Small intestine (tissue), 7 donors: ENCODE measurements around the gene MEGF11. TPM values are rescaled to one million over a fixed set of nuclear protein-coding genes. Genes with fewer than 3 reads are reported as not detected.

Experiments
- DNase-seq, 2 donors: peaks; one replicate each; pipeline versions ENCODE4 v3.0.0 to v3.0.0-alpha.2; 2013
- FAIRE-seq: peaks from 2 replicates; lab custom pipeline; 2012; peaks lifted over from hg19 to GRCh38; lab: Jason Lieb, UNC
- H3K27ac ChIP-seq, 3 donors: one replicate each; pipeline ENCODE4 v1.5.1; 2013; ENCODE audit warnings: low read length in 2 of 3, mild to moderate bottlenecking in 2 of 3, control low read depth in 1 of 3, inconsistent platforms in 1 of 3, low read depth in 1 of 3, moderate library complexity in 1 of 3
- H3K27me3 ChIP-seq, 3 donors: one replicate each; pipeline ENCODE4 v1.6.1; 2013; ENCODE audit warnings: low read length in 3 of 3, inconsistent platforms in 1 of 3; ENCODE audit not compliant: control insufficient read depth in 3 of 3, insufficient read depth in 3 of 3
- H3K36me3 ChIP-seq, 3 donors: one replicate each; pipeline ENCODE4 v1.6.1; 2013; ENCODE audit warnings: low read length in 3 of 3, inconsistent platforms in 1 of 3, low read depth in 1 of 3, mild to moderate bottlenecking in 1 of 3, moderate library complexity in 1 of 3; ENCODE audit not compliant: control insufficient read depth in 3 of 3, insufficient read depth in 2 of 3
- H3K4me1 ChIP-seq, 3 donors: one replicate each; pipeline ENCODE4 v1.6.1; 2013; ENCODE audit warnings: low read length in 2 of 3, inconsistent platforms in 1 of 3, low read depth in 1 of 3, mild to moderate bottlenecking in 1 of 3, moderate library complexity in 1 of 3; ENCODE audit not compliant: control insufficient read depth in 3 of 3, insufficient read depth in 2 of 3
- H3K4me3 ChIP-seq, 3 donors: one replicate each; pipeline ENCODE4 v1.5.1; 2013; ENCODE audit warnings: low read length in 3 of 3, control low read depth in 1 of 3, inconsistent platforms in 1 of 3, low read depth in 1 of 3, mild to moderate bottlenecking in 1 of 3, moderate library complexity in 1 of 3
- H3K9me3 ChIP-seq, 2 donors: one replicate each; pipeline ENCODE4 v1.6.1; 2013; ENCODE audit warnings: low read depth in 1 of 2, low read length in 1 of 2; ENCODE audit not compliant: control insufficient read depth in 2 of 2, insufficient read depth in 1 of 2
- whole genome bisulfite sequencing, 3 donors: extraction: QIAGEN DNeasy Blood & Tissue Kit; methylation state at CpG; one replicate each; pipeline ENCODE4 v1.1.7; 2013; 5-methylcytosine and 5-hydroxymethylcytosine counted together
- polyA plus RNA-seq, 4 donors: library from polyadenylated mRNA; stranded (reverse) in 3 of 4; unstranded in 1 of 4; fragments of 200-250 nt in 3 of 4; fragments of 120-200 nt in 1 of 4; gene quantifications; one replicate each; pipeline versions ENCODE4 v1.2.1 to v1.2.3, GENCODE V29; 2013
- donor health status: healthy with polysubstance abuse.
- donor health status: control.
- donor health status: control.
- donor health status: Bipolar disorder and iron deficiency.
- donor health status: healthy.

MEGF11 gene
- polyA plus RNA-seq, 4 donors: 0.24 to 0.41 TPM; not detected in 2

DNA sequence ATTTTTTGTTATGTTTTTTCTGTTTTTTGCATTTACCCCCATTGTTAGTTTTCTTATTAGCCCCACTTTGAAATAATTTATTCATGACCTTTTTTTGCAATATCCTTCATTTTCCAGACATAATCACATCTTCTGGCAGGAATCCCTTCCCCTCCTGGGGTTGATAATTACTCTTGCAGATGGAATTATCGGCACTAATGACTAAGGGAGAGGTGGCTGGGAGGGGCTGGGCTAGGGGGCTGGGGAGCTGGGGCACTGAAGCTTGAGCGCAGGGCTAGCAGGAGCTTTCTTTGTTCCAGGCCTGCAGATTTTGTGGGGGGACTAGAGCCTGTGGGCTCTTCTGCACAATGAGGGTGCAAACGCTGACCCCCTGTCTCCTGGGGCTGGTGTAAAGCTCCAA is 306.5 kb downstream of the MEGF11 start:
- no peaks in the 10 kb centered on the region for H3K36me3 ChIP-seq
- FAIRE-seq: no peak
- 80 to 83% (median 80%) methylated on average over 3 of the region's 3 CpGs for WGBS, 3 donors

GRCh38 chr15:65945616-65946015 is 307.9 kb downstream of the MEGF11 start:
- WGBS, 3 donors: 81 to 90% (median 85%) methylated on average over 6 of the region's 6 CpGs
- Histone ChIP-seq H3K4me3 (no peak overlapping the region), H3K9me3 (no peaks in the 10 kb centered on the region), H3K36me3 (no peaks in the 10 kb centered on the region), H3K4me1 (no peaks in the 10 kb centered on the region), H3K27ac (no peak overlapping the region), H3K27me3 (no peaks in the 10 kb centered on the region)
- DNase-seq (no peak), FAIRE-seq (no peak)

More for the DNA sequence above, 306.5 kb downstream of the MEGF11 start:
- no peaks in the 10 kb centered on the region for H3K9me3 ChIP-seq
- no peak for DNase-seq
- no peaks in the 10 kb centered on the region for H3K4me1 ChIP-seq
- no peaks in the 10 kb centered on the region for H3K27me3 ChIP-seq
- no peak overlapping the region for H3K27ac ChIP-seq
- no peak overlapping the region for H3K4me3 ChIP-seq

- Histone ChIP-seq H3K4me3 (no peak overlapping the region), H3K4me1 (no peaks in the 10 kb centered on the region), H3K9me3 (no peaks in the 10 kb centered on the region), H3K27ac (no peak overlapping the region), H3K36me3 (no peaks in the 10 kb centered on the region), H3K27me3 (no peaks in the 10 kb centered on the region)
- 70 to 75% (median 71%) methylated on average over 3 of the region's 3 CpGs for WGBS, 3 donors
- FAIRE-seq (no peak), DNase-seq (no peak)
These were observed 309.1 kb downstream of the MEGF11 start for GRCh38 chr15:65944404-65944803.

GRCh38 chr15:65942436-65942835 is 311.1 kb downstream of the MEGF11 start:
- Histone ChIP-seq H3K4me1 (no peaks in the 10 kb centered on the region), H3K27ac (no peak overlapping the region), H3K36me3 (no peaks in the 10 kb centered on the region), H3K9me3 (no peaks in the 10 kb centered on the region), H3K4me3 (no peak overlapping the region), H3K27me3 (no peaks in the 10 kb centered on the region)
- no peak for DNase-seq
- FAIRE-seq: no peak
- 77 to 80% (median 80%) methylated on average over 4 of the region's 4 CpGs for WGBS, 3 donors

DNA sequence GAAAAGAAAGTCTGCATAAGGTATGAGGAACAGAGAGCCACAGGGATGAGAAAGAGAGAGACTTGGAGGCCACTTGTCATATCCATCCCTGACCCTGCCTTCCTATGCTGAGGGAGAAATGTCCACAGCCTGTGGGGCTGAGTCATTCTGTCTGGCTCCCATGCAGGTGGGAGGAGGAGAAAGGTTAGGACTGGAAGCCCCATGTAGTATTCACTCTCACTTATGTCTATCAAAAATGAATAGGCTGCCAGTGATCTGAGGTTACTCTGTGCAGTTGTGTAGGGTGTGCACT is 313.0 kb downstream of the MEGF11 start:
- Histone ChIP-seq H3K27me3 (no peaks in the 10 kb centered on the region), H3K4me3 (no peak overlapping the region), H3K9me3 (no peaks in the 10 kb centered on the region), H3K36me3 (no peaks in the 10 kb centered on the region), H3K4me1 (no peaks in the 10 kb centered on the region), H3K27ac (no peak overlapping the region)
- no peak for DNase-seq
- no peak for FAIRE-seq

GRCh38 chr15:65939901-65940617 is 313.5 kb downstream of the MEGF11 start:
- H3K4me1 ChIP-seq: no peaks in the 10 kb centered on the region
- H3K27ac ChIP-seq: no peak overlapping the region
- H3K27me3 ChIP-seq: no peaks in the 10 kb centered on the region
- H3K9me3 ChIP-seq: no peaks in the 10 kb centered on the region
- DNase-seq (peak in 1 of 2 donors; percentile 43), FAIRE-seq (no peak)
- H3K4me3 ChIP-seq: no peak overlapping the region
- no peaks in the 10 kb centered on the region for H3K36me3 ChIP-seq
- 29 to 67% (median 42%) methylated on average over 10 of the region's 10 CpGs for WGBS, 3 donors

GRCh38 chr15:65938604-65939003 is 314.9 kb downstream of the MEGF11 start:
- DNase-seq: no peak
- H3K27me3 ChIP-seq: no peaks in the 10 kb centered on the region
- H3K4me1 ChIP-seq: no peaks in the 10 kb centered on the region
- WGBS, 3 donors: 85 to 91% (median 87%) methylated on average over 4 of the region's 4 CpGs
- no peaks in the 10 kb centered on the region for H3K36me3 ChIP-seq
- H3K9me3 ChIP-seq: no peaks in the 10 kb centered on the region
- FAIRE-seq: no peak
- no peak overlapping the region for H3K27ac ChIP-seq
- H3K4me3 ChIP-seq: no peak overlapping the region

GRCh38 chr15:65937476-65937875 is 316.1 kb downstream of the MEGF11 start:
- whole genome bisulfite sequencing, 3 donors: 92 to 97% (median 95%) methylated on average over 1 of the region's 1 CpG
- no peak for DNase-seq
- H3K27me3 ChIP-seq: peaks cover 0 to 3% (median 0%) of the 10 kb centered on the region in 3 donors
- H3K27ac ChIP-seq: no peak overlapping the region
- FAIRE-seq: no peak
- H3K4me1 ChIP-seq: no peaks in the 10 kb centered on the region
- H3K9me3 ChIP-seq: no peaks in the 10 kb centered on the region
- no peaks in the 10 kb centered on the region for H3K36me3 ChIP-seq
- H3K4me3 ChIP-seq: no peak overlapping the region

DNA sequence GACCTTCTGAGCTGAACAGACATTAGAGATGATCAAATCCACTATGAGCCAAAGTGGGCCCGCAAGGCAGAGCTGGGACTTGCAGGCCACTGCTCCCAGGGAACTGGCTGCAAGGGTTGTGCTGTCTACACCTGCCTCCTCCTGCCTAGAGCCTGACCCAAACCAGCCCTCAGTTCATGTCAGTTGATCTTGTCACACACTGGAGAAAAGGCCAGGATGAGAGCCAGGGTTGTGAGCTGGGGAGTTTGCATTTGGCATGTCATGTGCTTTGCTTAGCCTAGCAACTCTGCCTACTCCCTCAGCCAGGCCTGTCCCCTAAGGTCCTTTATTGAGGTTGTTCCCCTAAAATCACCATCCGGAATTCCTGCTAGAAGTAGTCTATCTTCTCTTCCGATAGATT is 316.5 kb downstream of the MEGF11 start:
- no peak for DNase-seq
- 91 to 95% (median 92%) methylated on average over 3 of the region's 3 CpGs for WGBS, 3 donors
- no peaks in the 10 kb centered on the region for H3K9me3 ChIP-seq
- H3K27me3 ChIP-seq: peaks cover 0 to 3% (median 0%) of the 10 kb centered on the region in 3 donors
- no peaks in the 10 kb centered on the region for H3K4me1 ChIP-seq
- no peak overlapping the region for H3K4me3 ChIP-seq
- no peak overlapping the region for H3K27ac ChIP-seq
- FAIRE-seq: no peak
- H3K36me3 ChIP-seq: no peaks in the 10 kb centered on the region
